Natural killer cell (primary cell): ENCODE measurements around the gene RALGPS1. TPM values are rescaled to one million over a fixed set of nuclear protein-coding genes. Genes with fewer than 3 reads are reported as not detected.
A peak's percentile ranks its signal among the peaks of the same experiment; 100 is the strongest.

Experiments
- ATAC-seq, 3 donors: fragments of 150-1000 bp in 2 of 3; fragments of 200-7000 bp in 1 of 3; cut with Tn5 transposase; 1 replicate in 1 of 3; 2 replicates in 2 of 3; pipeline ENCODE4 v1.10.0; 2021; ENCODE audit warnings: mild to moderate bottlenecking in 2 of 3, moderate library complexity in 2 of 3
- DNase-seq, 2 donors: peaks; one replicate each; pipeline versions ENCODE4 v3.0.0 to v3.0.0-alpha.2; 2013 to 2021; ENCODE audit warnings: mixed read lengths in 1 of 2
- H3K27ac ChIP-seq: one replicate; pipeline ENCODE4 v1.5.1; 2013; ENCODE audit warnings: mild to moderate bottlenecking, low read length
- H3K27me3 ChIP-seq: one replicate; pipeline ENCODE4 v1.6.1; 2013; ENCODE audit warnings: low read length; ENCODE audit not compliant: control insufficient read depth, insufficient read depth
- H3K36me3 ChIP-seq: one replicate; pipeline ENCODE4 v1.6.1; 2013; ENCODE audit warnings: low read length; ENCODE audit not compliant: control insufficient read depth, insufficient read depth
- H3K4me1 ChIP-seq: one replicate; pipeline ENCODE4 v1.6.1; 2013; ENCODE audit warnings: low read length; ENCODE audit not compliant: control insufficient read depth, insufficient read depth
- H3K4me3 ChIP-seq: one replicate; pipeline ENCODE4 v1.5.1; 2013; ENCODE audit warnings: low read length
- H3K9me3 ChIP-seq: one replicate; pipeline ENCODE4 v1.6.1; 2013; ENCODE audit warnings: low read length; ENCODE audit not compliant: control insufficient read depth, insufficient read depth
- H3K27ac Mint-ChIP-seq, 2 donors: one replicate each; pipeline ENCODE4 v1.8.0; 2022; ENCODE audit warnings: mild to moderate bottlenecking in 2 of 2, mixed read lengths in 2 of 2, moderate library complexity in 1 of 2
- H3K27me3 Mint-ChIP-seq, 2 donors: one replicate each; pipeline ENCODE4 v1.8.0; 2022; ENCODE audit warnings: low read depth in 2 of 2, mixed read lengths in 2 of 2
- H3K36me3 Mint-ChIP-seq: one replicate; pipeline ENCODE4 v1.8.0; 2022; ENCODE audit warnings: mixed read lengths
- H3K4me1 Mint-ChIP-seq, 2 donors: one replicate each; pipeline ENCODE4 v1.8.0; 2022; ENCODE audit warnings: mixed read lengths in 2 of 2
- H3K4me3 Mint-ChIP-seq: one replicate; pipeline ENCODE4 v1.8.0; 2022; ENCODE audit warnings: mild to moderate bottlenecking, moderate library complexity, mixed read lengths
- H3K9me3 Mint-ChIP-seq, 2 donors: one replicate each; pipeline ENCODE4 v1.8.0; 2022; ENCODE audit warnings: mixed read lengths in 2 of 2
- CTCF ChIP-seq: fragments of 200-600 bp; IDR thresholded peaks from one replicate; pipeline ENCODE4 v1.8.0; 2022; ENCODE audit warnings: antibody characterized with exemption
- WGBS: methylation state at CpG from one replicate; pipeline ENCODE4 v1.1.7; 2013; ENCODE audit warnings: missing lambda C conversion rate; ENCODE audit not compliant: insufficient coverage; 5-methylcytosine and 5-hydroxymethylcytosine counted together
- intact Hi-C: fragments of 100-400 bp; cut with micrococcal nuclease; formaldehyde crosslinking; loops from one replicate; pipeline ENCODE4 v1.14.2; 2022
- total RNA-seq, 4 donors: library from RNA; stranded (reverse); fragments of 120-200 nt in 1 of 4; gene quantifications; one replicate each; pipeline versions ENCODE4 v1.2.3 to v1.2.4, GENCODE V29; 2013 to 2022

Gene RALGPS1
- total RNA-seq, 3 donors from 2014 or later (not counting 1 experiment from before 2014, with no cell fraction given) = 11.9 to 21.2 (median 13.2) TPM

GRCh38 chr9:127050152-127050551 is 135.6 kb downstream of the RALGPS1 start:
- Histone ChIP-seq H3K27me3 (no peaks in the 10 kb centered on the region), H3K27ac (no peak overlapping the region), H3K36me3 (no peaks in the 10 kb centered on the region), H3K4me1 (peaks cover 13% of the 10 kb centered on the region), H3K4me3 (no peak overlapping the region), H3K9me3 (no peaks in the 10 kb centered on the region)
- TF ChIP-seq CTCF = no peak
- H3K4me1 Mint-ChIP-seq = peaks cover 22 to 26% of the 10 kb centered on the region in 2 donors
- H3K27ac Mint-ChIP-seq = peak overlapping the region in 1 of 2 donors; percentile 63
- ATAC-seq (no peak), DNase-seq (no peak)
- no peaks in the 10 kb centered on the region for H3K27me3 Mint-ChIP-seq
- 100% methylated on average over 3 of the region's 3 CpGs for WGBS
- intact Hi-C loops = no loop called here
- no peaks in the 10 kb centered on the region for H3K9me3 Mint-ChIP-seq
- no peaks in the 10 kb centered on the region for H3K36me3 Mint-ChIP-seq
- H3K4me3 Mint-ChIP-seq = no peak overlapping the region

- Histone ChIP-seq H3K4me3 (no peak overlapping the region), H3K27ac (no peak overlapping the region), H3K4me1 (peaks cover 13% of the 10 kb centered on the region), H3K9me3 (no peaks in the 10 kb centered on the region), H3K27me3 (no peaks in the 10 kb centered on the region), H3K36me3 (no peaks in the 10 kb centered on the region)
- intact Hi-C loops = no loop called here
- H3K4me3 Mint-ChIP-seq = no peak overlapping the region
- no peak for ATAC-seq
- H3K9me3 Mint-ChIP-seq = no peaks in the 10 kb centered on the region
- no peak for TF ChIP-seq CTCF
- H3K36me3 Mint-ChIP-seq = no peaks in the 10 kb centered on the region
- peaks cover 22 to 26% of the 10 kb centered on the region in 2 donors for H3K4me1 Mint-ChIP-seq
- WGBS = 94% methylated on average over 7 of the region's 7 CpGs
- no peaks in the 10 kb centered on the region for H3K27me3 Mint-ChIP-seq
- no peak for DNase-seq
- peak overlapping the region in 1 of 2 donors; percentile 44 for H3K27ac Mint-ChIP-seq
These were observed 136.0 kb downstream of the RALGPS1 start for GRCh38 chr9:127050591-127051001.

- Mint-ChIP-seq H3K27ac (no peak overlapping the region), H3K9me3 (no peaks in the 10 kb centered on the region), H3K4me3 (no peak overlapping the region), H3K27me3 (no peaks in the 10 kb centered on the region), H3K4me1 (peaks cover 22 to 31% of the 10 kb centered on the region in 2 donors), H3K36me3 (no peaks in the 10 kb centered on the region)
- intact Hi-C loops = no loop called here
- DNase-seq = no peak
- H3K27me3 ChIP-seq = no peaks in the 10 kb centered on the region
- no peaks in the 10 kb centered on the region for H3K9me3 ChIP-seq
- no peaks in the 10 kb centered on the region for H3K36me3 ChIP-seq
- no peak overlapping the region for H3K27ac ChIP-seq
- 92% methylated on average over 8 of the region's 8 CpGs for WGBS
- no peak overlapping the region for H3K4me3 ChIP-seq
- no peak for ATAC-seq
- peaks cover 13% of the 10 kb centered on the region for H3K4me1 ChIP-seq
- no peak for TF ChIP-seq CTCF
These were observed 137.5 kb downstream of the RALGPS1 start for GRCh38 chr9:127051881-127052595.
